ENCODE results near the gene OVOL1.

The OVOL1 gene

GRCh38 chr11:65790104-65790901, 3.4 kb downstream of the OVOL1 start:
- TF ChIP-seq, protein P1, sequence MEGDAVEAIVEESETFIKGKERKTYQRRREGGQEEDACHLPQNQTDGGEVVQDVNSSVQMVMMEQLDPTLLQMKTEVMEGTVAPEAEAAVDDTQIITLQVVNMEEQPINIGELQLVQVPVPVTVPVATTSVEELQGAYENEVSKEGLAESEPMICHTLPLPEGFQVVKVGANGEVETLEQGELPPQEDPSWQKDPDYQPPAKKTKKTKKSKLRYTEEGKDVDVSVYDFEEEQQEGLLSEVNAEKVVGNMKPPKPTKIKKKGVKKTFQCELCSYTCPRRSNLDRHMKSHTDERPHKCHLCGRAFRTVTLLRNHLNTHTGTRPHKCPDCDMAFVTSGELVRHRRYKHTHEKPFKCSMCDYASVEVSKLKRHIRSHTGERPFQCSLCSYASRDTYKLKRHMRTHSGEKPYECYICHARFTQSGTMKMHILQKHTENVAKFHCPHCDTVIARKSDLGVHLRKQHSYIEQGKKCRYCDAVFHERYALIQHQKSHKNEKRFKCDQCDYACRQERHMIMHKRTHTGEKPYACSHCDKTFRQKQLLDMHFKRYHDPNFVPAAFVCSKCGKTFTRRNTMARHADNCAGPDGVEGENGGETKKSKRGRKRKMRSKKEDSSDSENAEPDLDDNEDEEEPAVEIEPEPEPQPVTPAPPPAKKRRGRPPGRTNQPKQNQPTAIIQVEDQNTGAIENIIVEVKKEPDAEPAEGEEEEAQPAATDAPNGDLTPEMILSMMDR (IDR thresholded peaks at IDR 0.05; ENCODE audit: low read depth, low read length): no peak
- no peak overlapping the region for H3K4me3 ChIP-seq (ENCODE audit: low read depth, low read length)
- no peaks in the 10 kb centered on the region for H3K4me1 ChIP-seq
- H3K36me3 ChIP-seq: no peaks in the 10 kb centered on the region
- peaks cover 47% of the 10 kb centered on the region for H3K27me3 ChIP-seq
- H3K9me3 ChIP-seq: no peaks in the 10 kb centered on the region
- DNase-seq: no peak

- Histone ChIP-seq H3K4me3 (ENCODE audit: low read depth, low read length) (no peak overlapping the region), H3K27me3 (peaks cover 40% of the 10 kb centered on the region), H3K36me3 (no peaks in the 10 kb centered on the region), H3K9me3 (no peaks in the 10 kb centered on the region), H3K4me1 (no peaks in the 10 kb centered on the region)
- TF ChIP-seq, protein P1 (IDR thresholded peaks at IDR 0.05; ENCODE audit: low read depth, low read length): no peak
- no peak for DNase-seq
Measured at GRCh38 chr11:65790902-65791650, 4.2 kb downstream of the OVOL1 start.

- Histone ChIP-seq H3K9me3 (no peaks in the 10 kb centered on the region), H3K36me3 (no peaks in the 10 kb centered on the region), H3K4me3 (ENCODE audit: low read depth, low read length) (no peak overlapping the region), H3K27me3 (peaks cover 38% of the 10 kb centered on the region), H3K4me1 (no peaks in the 10 kb centered on the region)
- DNase-seq: no peak
- TF ChIP-seq, protein P1 (IDR thresholded peaks at IDR 0.05; ENCODE audit: low read depth, low read length): no peak
Measured at GRCh38 chr11:65791719-65792213, 4.9 kb downstream of the OVOL1 start.

- no peaks in the 10 kb centered on the region for H3K36me3 ChIP-seq
- H3K4me3 ChIP-seq (ENCODE audit: low read depth, low read length): no peak overlapping the region
- H3K4me1 ChIP-seq: no peaks in the 10 kb centered on the region
- no peaks in the 10 kb centered on the region for H3K9me3 ChIP-seq
- no peak for DNase-seq
- peaks cover 35% of the 10 kb centered on the region for H3K27me3 ChIP-seq
- TF ChIP-seq, protein P1 (IDR thresholded peaks at IDR 0.05; ENCODE audit: low read depth, low read length): no peak
Measured at GRCh38 chr11:65792456-65792855, 5.6 kb downstream of the OVOL1 start.

DNA sequence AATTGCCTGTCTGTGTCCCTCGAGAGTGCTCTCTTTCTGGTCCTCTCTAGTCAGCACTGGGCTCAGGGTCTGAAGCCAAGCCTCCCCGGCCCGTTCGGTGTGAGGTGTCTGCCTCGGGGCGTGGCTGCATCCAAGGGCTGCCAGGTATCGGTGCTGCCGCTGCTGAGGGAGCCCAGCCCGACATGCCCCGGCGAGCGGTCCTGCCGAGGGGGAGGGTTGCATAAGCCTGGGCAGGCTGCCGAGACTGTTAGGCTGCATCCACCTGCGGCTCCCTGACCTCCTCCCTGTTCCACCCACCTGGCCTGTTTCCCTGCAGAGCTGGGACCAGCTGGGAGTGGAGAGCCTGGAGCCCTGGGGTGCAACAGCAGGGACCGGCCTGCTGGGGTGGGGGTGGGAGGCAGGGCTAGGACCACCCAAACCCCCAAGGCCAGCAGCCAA, 6.3 kb downstream of the OVOL1 start:
- H3K9me3 ChIP-seq: no peaks in the 10 kb centered on the region
- DNase-seq: no peak
- H3K4me3 ChIP-seq (ENCODE audit: low read depth, low read length): no peak overlapping the region
- H3K4me1 ChIP-seq: no peaks in the 10 kb centered on the region
- TF ChIP-seq, protein P1 (IDR thresholded peaks at IDR 0.05; ENCODE audit: low read depth, low read length): no peak
- H3K36me3 ChIP-seq: no peaks in the 10 kb centered on the region
- peaks cover 31% of the 10 kb centered on the region for H3K27me3 ChIP-seq
